Measurements from ENCODE around the gene ERVMER34-1.

- no peak for TF ChIP-seq POLR2A (IDR thresholded peaks at IDR 0.05)
- no peak for TF ChIP-seq CTCF (IDR thresholded peaks at IDR 0.05)
Observed at GRCh38 chr4:52743444-52744019, 7.7 kb downstream of the ERVMER34-1 start.
